ENCODE results near the gene CAT.

- TF ChIP-seq YY1 (IDR thresholded peaks at IDR 0.05; ENCODE audit: insufficient read depth, insufficient read length) (no peak), SUZ12 (IDR thresholded peaks at IDR 0.05; ENCODE audit: extremely low read depth, insufficient read depth, insufficient read length) (no peak)
Measured at GRCh38 chr11:34505874-34506273, 67.1 kb downstream of the CAT start.

Measured in NT2/D1 (cell line).